Neutrophil (primary cell): Measurements from ENCODE around the gene GRIA1.
"Not testable (repeated sequence)": the region's sequence is repeated elsewhere in the genome, so short reads cannot be mapped to it uniquely, and the experiment has no call there.

ENCODE experiments used
- H3K27ac ChIP-seq: fragments of 200-600 bp; sonication (generic); 2 replicates; pipeline ENCODE4 v1.5.1; 2016; ENCODE audit warnings: mild to moderate bottlenecking, moderate library complexity
- H3K27me3 ChIP-seq: fragments of 200-600 bp; sonication (generic); 2 replicates; pipeline ENCODE4 v1.6.0; 2016; ENCODE audit warnings: mild to moderate bottlenecking
- H3K36me3 ChIP-seq: fragments of 200-600 bp; sonication (generic); 2 replicates; pipeline ENCODE4 v1.5.1; 2017
- H3K4me1 ChIP-seq, 2 experiments: fragments of 200-600 bp in 1 of 2; sonication (generic) in 1 of 2; 1 replicate in 1 of 2; 2 replicates in 1 of 2; pipeline versions ENCODE4 v1.5.1 to v1.6.1; 2013 to 2016; ENCODE audit warnings: low read depth in 1 of 2, low read length in 1 of 2, mild to moderate bottlenecking in 1 of 2, moderate library complexity in 1 of 2; ENCODE audit not compliant: control insufficient read depth in 1 of 2, insufficient read depth in 1 of 2
- H3K4me3 ChIP-seq, 2 experiments: fragments of 200-600 bp in 1 of 2; sonication (generic) in 1 of 2; 1 replicate in 1 of 2; 2 replicates in 1 of 2; pipeline ENCODE4 v1.5.1; 2013 to 2016; ENCODE audit warnings: low read depth in 1 of 2, low read length in 1 of 2, mild to moderate bottlenecking in 1 of 2, moderate library complexity in 1 of 2
- H3K9me3 ChIP-seq: fragments of 200-600 bp; sonication (generic); 2 replicates; pipeline ENCODE4 v1.5.1; 2016
- CTCF ChIP-seq: fragments of 200-600 bp; sonication (generic); IDR thresholded peaks from 2 replicates; pipeline ENCODE4 v1.5.1; 2016; ENCODE audit warnings: antibody characterized with exemption

GRIA1 gene

GRCh38 chr5:153827397-153827796 is 336.9 kb downstream of the GRIA1 start:
- Histone ChIP-seq H3K9me3 (no peaks in the 10 kb centered on the region), H3K36me3 (no peaks in the 10 kb centered on the region), H3K4me1 (no peaks in the 10 kb centered on the region), H3K27ac (no peak overlapping the region), H3K27me3 (no peaks in the 10 kb centered on the region), H3K4me3 (no peak overlapping the region)
- TF ChIP-seq CTCF, result no peak

- H3K27me3 ChIP-seq, result no peaks in the 10 kb centered on the region
- H3K36me3 ChIP-seq, result no peaks in the 10 kb centered on the region
- no peaks in the 10 kb centered on the region for H3K4me1 ChIP-seq
- no peak overlapping the region for H3K27ac ChIP-seq
- H3K4me3 ChIP-seq, result no peak overlapping the region
- no peaks in the 10 kb centered on the region for H3K9me3 ChIP-seq
- no peak for TF ChIP-seq CTCF
These were observed 339.1 kb downstream of the GRIA1 start for GRCh38 chr5:153829510-153830065.

GRCh38 chr5:153831973-153832372 is 341.5 kb downstream of the GRIA1 start:
- H3K9me3 ChIP-seq, result no peaks in the 10 kb centered on the region
- no peaks in the 10 kb centered on the region for H3K36me3 ChIP-seq
- no peaks in the 10 kb centered on the region for H3K27me3 ChIP-seq
- no peak for TF ChIP-seq CTCF
- no peak overlapping the region for H3K4me3 ChIP-seq
- H3K4me1 ChIP-seq, result no peaks in the 10 kb centered on the region
- no peak overlapping the region for H3K27ac ChIP-seq

GRCh38 chr5:153835891-153836515 is 345.5 kb downstream of the GRIA1 start:
- Histone ChIP-seq H3K4me3 (no peak overlapping the region), H3K4me1 (no peaks in the 10 kb centered on the region), H3K36me3 (no peaks in the 10 kb centered on the region), H3K27me3 (no peaks in the 10 kb centered on the region), H3K9me3 (no peaks in the 10 kb centered on the region), H3K27ac (no peak overlapping the region)
- no peak for TF ChIP-seq CTCF

- not testable (repeated sequence) for H3K27me3 ChIP-seq, H3K27ac ChIP-seq, H3K9me3 ChIP-seq, H3K4me1 ChIP-seq, H3K36me3 ChIP-seq, H3K4me3 ChIP-seq
These were observed 359.0 kb downstream of the GRIA1 start for GRCh38 chr5:153849303-153850113.
